ENCODE data around the gene NAPSA.

DNA sequence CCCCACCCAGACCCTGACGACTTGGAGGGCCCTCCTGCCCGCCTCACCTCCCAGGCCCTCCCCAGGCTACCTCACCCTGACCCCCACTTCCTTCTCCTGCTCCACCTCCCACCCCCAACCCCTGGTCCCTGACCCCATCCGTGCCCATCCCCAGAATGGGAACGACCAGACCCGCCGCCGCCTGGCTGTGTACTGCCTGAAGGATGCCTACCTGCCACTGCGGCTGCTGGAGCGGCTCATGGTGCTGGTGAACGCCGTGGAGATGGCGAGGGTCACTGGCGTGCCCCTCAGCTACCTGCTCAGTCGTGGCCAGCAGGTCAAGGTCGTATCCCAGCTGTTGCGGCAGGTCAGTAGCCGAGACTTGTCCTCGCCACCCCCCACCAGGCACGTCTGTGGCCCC is 41.4 kb upstream of the NAPSA start:
- TF ChIP-seq CREB1 (IDR thresholded peaks at IDR 0.05; ENCODE audit: low read depth) (no peak), EP300 (IDR thresholded peaks at IDR 0.05; ENCODE audit: borderline replicate concordance) (no peak), RAD21 (IDR thresholded peaks at IDR 0.05; ENCODE audit: low read depth) (no peak), YY1 (IDR thresholded peaks at IDR 0.05; ENCODE audit: low read depth) (no peak), TCF12 (IDR thresholded peaks at IDR 0.05; ENCODE audit: low read depth) (no peak), TEAD4 (IDR thresholded peaks at IDR 0.05) (no peak)
- TF ChIP-seq, protein P1, sequence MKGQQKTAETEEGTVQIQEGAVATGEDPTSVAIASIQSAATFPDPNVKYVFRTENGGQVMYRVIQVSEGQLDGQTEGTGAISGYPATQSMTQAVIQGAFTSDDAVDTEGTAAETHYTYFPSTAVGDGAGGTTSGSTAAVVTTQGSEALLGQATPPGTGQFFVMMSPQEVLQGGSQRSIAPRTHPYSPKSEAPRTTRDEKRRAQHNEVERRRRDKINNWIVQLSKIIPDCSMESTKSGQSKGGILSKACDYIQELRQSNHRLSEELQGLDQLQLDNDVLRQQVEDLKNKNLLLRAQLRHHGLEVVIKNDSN (IDR thresholded peaks at IDR 0.05): no peak
- TF ChIP-seq, protein P2, sequence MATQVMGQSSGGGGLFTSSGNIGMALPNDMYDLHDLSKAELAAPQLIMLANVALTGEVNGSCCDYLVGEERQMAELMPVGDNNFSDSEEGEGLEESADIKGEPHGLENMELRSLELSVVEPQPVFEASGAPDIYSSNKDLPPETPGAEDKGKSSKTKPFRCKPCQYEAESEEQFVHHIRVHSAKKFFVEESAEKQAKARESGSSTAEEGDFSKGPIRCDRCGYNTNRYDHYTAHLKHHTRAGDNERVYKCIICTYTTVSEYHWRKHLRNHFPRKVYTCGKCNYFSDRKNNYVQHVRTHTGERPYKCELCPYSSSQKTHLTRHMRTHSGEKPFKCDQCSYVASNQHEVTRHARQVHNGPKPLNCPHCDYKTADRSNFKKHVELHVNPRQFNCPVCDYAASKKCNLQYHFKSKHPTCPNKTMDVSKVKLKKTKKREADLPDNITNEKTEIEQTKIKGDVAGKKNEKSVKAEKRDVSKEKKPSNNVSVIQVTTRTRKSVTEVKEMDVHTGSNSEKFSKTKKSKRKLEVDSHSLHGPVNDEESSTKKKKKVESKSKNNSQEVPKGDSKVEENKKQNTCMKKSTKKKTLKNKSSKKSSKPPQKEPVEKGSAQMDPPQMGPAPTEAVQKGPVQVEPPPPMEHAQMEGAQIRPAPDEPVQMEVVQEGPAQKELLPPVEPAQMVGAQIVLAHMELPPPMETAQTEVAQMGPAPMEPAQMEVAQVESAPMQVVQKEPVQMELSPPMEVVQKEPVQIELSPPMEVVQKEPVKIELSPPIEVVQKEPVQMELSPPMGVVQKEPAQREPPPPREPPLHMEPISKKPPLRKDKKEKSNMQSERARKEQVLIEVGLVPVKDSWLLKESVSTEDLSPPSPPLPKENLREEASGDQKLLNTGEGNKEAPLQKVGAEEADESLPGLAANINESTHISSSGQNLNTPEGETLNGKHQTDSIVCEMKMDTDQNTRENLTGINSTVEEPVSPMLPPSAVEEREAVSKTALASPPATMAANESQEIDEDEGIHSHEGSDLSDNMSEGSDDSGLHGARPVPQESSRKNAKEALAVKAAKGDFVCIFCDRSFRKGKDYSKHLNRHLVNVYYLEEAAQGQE (IDR thresholded peaks at IDR 0.05; ENCODE audit: low read depth): no peak
- TF ChIP-seq, protein P3, sequence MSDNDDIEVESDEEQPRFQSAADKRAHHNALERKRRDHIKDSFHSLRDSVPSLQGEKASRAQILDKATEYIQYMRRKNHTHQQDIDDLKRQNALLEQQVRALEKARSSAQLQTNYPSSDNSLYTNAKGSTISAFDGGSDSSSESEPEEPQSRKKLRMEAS (IDR thresholded peaks at IDR 0.05): no peak

Data from Ishikawa (cell line).